ENCODE measurements around the gene ITIH1.

Gene ITIH1

DNA sequence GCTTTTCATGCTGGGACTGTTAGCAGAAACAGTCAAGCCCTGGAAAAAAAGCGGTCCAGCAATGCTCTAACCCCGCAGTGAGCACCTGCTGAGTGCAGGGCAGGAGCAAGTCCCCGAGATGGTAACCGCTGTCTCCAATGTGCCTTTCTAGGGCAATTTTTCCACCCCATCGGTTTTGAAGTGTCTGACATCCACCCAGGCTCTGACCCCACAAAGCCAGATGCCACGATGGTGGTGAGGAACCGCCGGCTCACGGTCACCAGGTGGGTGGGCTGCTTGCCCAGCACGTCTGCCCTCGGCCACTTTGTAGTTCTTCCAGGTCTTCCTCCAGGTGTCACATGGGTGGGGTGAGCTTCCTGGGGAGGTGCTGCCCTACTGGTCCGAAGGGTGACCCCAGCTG is 14.0 kb downstream of the ITIH1 start:
- Histone ChIP-seq H3K9ac (peak overlapping the region in 6 of 11 experiments; percentile 3 to 79 (median 64); a peak in 6 of 22 replicates), H3K27me3 (peaks cover 0 to 4% (median 0%) of the 10 kb centered on the region in 11 experiments; a peak in 2 of 22 replicates), H3K4me1 (peaks cover 30 to 82% (median 75%) of the 10 kb centered on the region in 10 experiments), H3K4me2 (peak overlapping the region in 9 of 11 experiments; percentile 29 to 98 (median 88); a peak in 18 of 22 replicates), H3K9me3 (replicated peaks in 1 of 11) (no peaks in the 10 kb centered on the region), H3K27ac (peak overlapping the region in 4 of 11 experiments; percentile 83 to 89 (median 87); a peak in 8 of 22 replicates), H4K20me1 (no peaks in the 10 kb centered on the region), H3K36me3 (no peaks in the 10 kb centered on the region), H3K4me3 (no peak overlapping the region)
- TF ChIP-seq Cebpa-rat (IDR thresholded peaks at IDR 0.05) = no peak

DNA sequence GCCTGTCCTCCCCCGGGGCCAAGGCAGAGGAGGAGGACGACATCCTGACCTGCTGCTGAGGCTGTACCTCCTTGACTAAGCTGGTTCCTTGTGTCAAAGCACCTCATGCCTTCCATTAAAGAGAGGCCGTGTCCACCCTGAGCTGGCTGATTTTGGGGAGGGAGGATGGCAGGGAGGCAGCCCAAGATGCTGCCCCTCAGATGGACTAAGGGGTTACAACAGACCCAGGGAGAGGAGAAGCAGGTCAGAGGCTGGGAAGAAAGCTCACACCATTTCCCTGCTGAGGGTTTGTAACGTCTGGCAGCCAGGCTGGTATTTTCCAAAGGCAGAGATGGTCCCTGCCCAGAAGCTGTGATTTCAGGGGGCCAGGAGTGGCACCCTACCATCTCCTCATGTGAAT is 14.5 kb downstream of the ITIH1 start:
- Histone ChIP-seq H4K20me1 (no peaks in the 10 kb centered on the region), H3K9ac (peak overlapping the region in 5 of 11 experiments; percentile 60 to 79 (median 75); a peak in 10 of 22 replicates), H3K27me3 (peaks cover 0 to 4% (median 0%) of the 10 kb centered on the region in 11 experiments; a peak in 2 of 22 replicates), H3K9me3 (replicated peaks in 1 of 11) (no peaks in the 10 kb centered on the region), H3K4me1 (peaks cover 30 to 88% (median 77%) of the 10 kb centered on the region in 10 experiments), H3K4me3 (no peak overlapping the region), H3K4me2 (peak overlapping the region in 10 of 11 experiments; percentile 64 to 98 (median 86); a peak in 19 of 22 replicates), H3K27ac (peak overlapping the region in 6 of 11 experiments; percentile 76 to 89 (median 84); a peak in 13 of 22 replicates), H3K36me3 (no peaks in the 10 kb centered on the region)
- TF ChIP-seq Cebpa-rat (IDR thresholded peaks at IDR 0.05) = no peak

DNA sequence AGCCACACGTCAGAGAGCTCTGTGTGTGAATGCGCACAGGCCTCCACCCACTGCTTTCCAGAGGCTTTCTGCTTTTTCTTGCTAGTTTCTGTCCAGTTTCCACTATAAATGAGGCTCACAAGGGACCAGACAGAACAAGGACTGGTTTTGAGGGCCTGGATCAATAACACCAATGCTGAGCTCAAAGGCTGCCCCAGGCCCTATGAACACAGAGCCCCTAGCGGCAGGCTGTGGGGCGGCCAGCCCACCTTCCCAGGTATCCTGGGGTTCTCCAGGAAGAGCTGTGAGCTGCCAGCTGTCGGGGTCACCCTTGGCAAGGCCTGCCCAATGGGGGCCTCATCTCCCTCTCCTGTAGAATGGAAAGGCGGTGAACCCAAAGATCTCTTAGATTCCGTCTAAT is 15.0 kb downstream of the ITIH1 start:
- Histone ChIP-seq H3K4me1 (peaks cover 30 to 93% (median 78%) of the 10 kb centered on the region in 10 experiments), H3K9me3 (replicated peaks in 1 of 11) (no peaks in the 10 kb centered on the region), H3K27ac (peak overlapping the region in 9 of 11 experiments; percentile 66 to 89 (median 78); a peak in 17 of 22 replicates), H3K4me3 (no peak overlapping the region), H3K27me3 (peaks cover 0 to 4% (median 0%) of the 10 kb centered on the region in 11 experiments; a peak in 2 of 22 replicates), H4K20me1 (no peaks in the 10 kb centered on the region), H3K36me3 (no peaks in the 10 kb centered on the region), H3K4me2 (peak overlapping the region; percentile 64 to 98 (median 85)), H3K9ac (peak overlapping the region in 7 of 11 experiments; percentile 50 to 79 (median 69); a peak in 11 of 22 replicates)
- TF ChIP-seq Cebpa-rat (IDR thresholded peaks at IDR 0.05) = no peak

DNA sequence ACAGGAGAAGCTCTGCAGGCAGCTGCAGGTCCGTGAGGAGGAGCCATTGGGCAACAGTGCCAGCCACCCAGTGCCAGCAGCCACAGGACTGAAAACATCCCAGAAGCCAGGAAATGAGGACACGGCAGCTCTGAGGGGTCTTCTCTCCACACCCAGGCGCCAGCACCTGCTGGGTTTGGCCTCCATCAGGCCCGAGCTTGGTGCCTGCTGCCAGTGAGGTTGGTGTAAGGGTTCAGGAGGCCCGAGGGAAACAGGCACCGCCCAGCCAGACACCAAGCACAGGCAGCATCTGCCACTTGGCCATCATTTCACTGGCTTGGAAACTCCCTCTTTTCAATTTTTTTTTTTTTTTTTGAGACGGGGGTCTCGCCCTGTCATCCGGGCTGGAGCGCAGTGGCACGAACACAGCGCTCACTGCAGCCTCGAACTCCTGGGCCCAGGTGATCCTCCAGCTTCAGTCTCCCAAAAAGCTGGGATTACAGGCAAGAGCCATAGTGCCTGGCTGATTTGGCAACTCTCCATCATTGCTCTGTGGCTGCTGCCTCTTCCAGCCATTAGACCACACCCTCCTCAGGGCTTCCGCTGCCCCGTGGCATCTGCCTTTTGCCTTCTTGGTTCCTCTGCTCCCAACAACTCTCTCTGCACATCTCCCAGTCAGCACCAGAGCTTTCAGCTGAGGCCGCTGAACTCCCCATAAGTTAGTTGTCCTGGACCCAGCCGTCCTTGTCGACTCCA is 15.7 kb downstream of the ITIH1 start:
- H3K27ac ChIP-seq = peak overlapping the region in 9 of 11 experiments; percentile 66 to 89 (median 78); a peak in 18 of 22 replicates
- peak in 2 of 11 experiments; percentile 29 to 37; a peak in 1 of 22 replicates for TF ChIP-seq Cebpa-rat (IDR thresholded peaks at IDR 0.05)

DNA sequence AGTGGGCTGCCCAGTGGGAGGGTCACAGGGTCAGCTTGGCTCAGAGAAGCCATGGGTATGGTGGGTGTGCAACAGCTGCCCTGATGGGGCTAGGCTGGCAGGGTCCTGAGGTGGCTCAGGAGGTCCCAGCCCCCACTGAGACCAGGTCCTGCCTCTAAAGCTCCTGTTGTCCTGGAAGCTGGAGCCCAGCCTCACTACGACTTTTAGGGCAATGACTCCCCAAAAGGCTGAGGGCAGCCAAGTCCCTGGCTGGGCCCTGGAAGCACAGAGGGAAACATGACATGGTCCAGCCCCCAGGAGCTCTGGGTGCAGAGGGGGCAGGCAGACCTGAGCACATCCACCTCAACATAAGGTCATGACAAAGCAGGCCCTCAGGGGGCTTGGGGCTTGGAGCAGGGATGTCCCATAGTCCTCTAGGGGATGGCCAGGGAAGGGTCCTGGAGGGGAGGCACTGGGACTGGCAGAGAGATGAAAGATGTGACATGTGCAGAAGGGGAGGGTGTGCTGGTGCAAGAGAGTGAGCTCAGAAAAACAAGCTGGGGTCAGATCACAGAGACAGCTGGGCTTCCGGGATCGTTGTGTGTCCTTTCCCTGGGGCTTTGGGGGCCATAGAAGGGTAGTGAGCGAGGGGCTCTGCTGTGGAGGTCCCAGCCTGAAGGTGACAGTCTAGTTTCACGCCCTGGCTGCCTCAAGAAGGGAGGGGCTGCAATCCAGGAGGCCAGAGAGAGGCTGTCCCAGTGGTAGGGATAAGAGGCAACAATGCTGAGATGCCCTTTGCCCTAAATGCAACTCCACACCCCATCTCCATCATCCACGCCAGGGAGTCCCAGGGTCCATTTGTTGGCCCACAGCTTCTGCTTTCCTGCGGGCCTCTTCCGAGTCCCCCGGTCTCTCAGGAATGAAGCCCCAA is 16.6 kb downstream of the ITIH1 start:
- peaks cover 0 to 4% (median 0%) of the 10 kb centered on the region in 11 experiments; a peak in 2 of 22 replicates for H3K27me3 ChIP-seq
- H3K4me1 ChIP-seq = peaks cover 30 to 100% (median 88%) of the 10 kb centered on the region in 10 experiments
- H3K27ac ChIP-seq = peak overlapping the region in 9 of 11 experiments; percentile 66 to 89 (median 78); a peak in 18 of 22 replicates
- no peaks in the 10 kb centered on the region for H3K36me3 ChIP-seq
- H3K9me3 ChIP-seq (replicated peaks in 1 of 11) = no peaks in the 10 kb centered on the region
- peak overlapping the region in 9 of 11 experiments; percentile 2 to 79 (median 60); a peak in 16 of 22 replicates for H3K9ac ChIP-seq
- H4K20me1 ChIP-seq = no peaks in the 10 kb centered on the region
- TF ChIP-seq Cebpa-rat (IDR thresholded peaks at IDR 0.05) = no peak
- peak overlapping the region; percentile 64 to 98 (median 85) for H3K4me2 ChIP-seq
- peak overlapping the region in 1 of 10 experiments; percentile 24; a peak in 2 of 20 replicates for H3K4me3 ChIP-seq

More for the DNA sequence above, 15.7 kb downstream of the ITIH1 start:
- no peaks in the 10 kb centered on the region for H4K20me1 ChIP-seq
- H3K4me3 ChIP-seq = peak overlapping the region in 1 of 10 experiments; percentile 24; a peak in 2 of 20 replicates
- H3K4me2 ChIP-seq = peak overlapping the region; percentile 64 to 98 (median 85)
- H3K9ac ChIP-seq = peak overlapping the region in 9 of 11 experiments; percentile 7 to 79 (median 60); a peak in 16 of 22 replicates
- H3K36me3 ChIP-seq = no peaks in the 10 kb centered on the region
- no peaks in the 10 kb centered on the region for H3K9me3 ChIP-seq (replicated peaks in 1 of 11)
- peaks cover 30 to 98% (median 83%) of the 10 kb centered on the region in 10 experiments for H3K4me1 ChIP-seq
- H3K27me3 ChIP-seq = peaks cover 0 to 4% (median 0%) of the 10 kb centered on the region in 11 experiments; a peak in 2 of 22 replicates

DNA sequence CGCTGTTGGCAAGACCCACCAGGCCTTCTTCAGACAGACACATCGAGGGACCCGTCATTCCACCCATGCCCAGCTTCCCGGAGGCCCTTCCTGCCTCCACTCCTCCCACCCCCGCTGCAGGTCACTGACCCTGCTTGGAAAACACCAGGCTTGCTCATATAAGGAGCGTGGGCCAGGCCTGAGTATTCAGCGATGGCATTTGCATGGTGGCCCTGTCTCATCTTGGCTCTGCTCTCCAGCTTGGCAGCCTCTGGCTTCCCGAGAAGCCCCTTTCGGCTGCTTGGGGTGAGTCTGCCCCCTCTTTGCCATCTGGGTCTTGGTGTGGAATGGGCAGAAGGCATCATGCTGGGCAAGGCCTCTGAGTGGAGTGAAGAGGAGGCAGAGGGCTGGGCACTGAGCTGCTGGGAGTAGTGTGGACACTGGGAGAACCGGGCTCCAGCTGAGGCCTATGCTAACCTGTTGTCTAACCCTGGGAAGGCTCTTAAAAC is 17.3 kb downstream of the ITIH1 start, which contains the start of gene ITIH3:
Gene ITIH3 (plus strand): TSS at position 185 of the 488 bp plus-strand sequence. CDS start 8 bp downstream, at position 193.
- H3K4me2 ChIP-seq = peak within 1 kb of the TSS; percentile 64 to 98 (median 85)
- peak within 1 kb of the TSS in 9 of 11 experiments; percentile 66 to 89 (median 78); a peak in 19 of 22 replicates for H3K27ac ChIP-seq
- peak within 1 kb of the TSS in 1 of 10 experiments; percentile 24; a peak in 2 of 20 replicates for H3K4me3 ChIP-seq
- H4K20me1 ChIP-seq = no peaks in the 10 kb centered on the region
- no peaks in the 10 kb centered on the region for H3K36me3 ChIP-seq
- H3K9ac ChIP-seq = peak within 1 kb of the TSS in 9 of 11 experiments; percentile 2 to 79 (median 60); a peak in 16 of 22 replicates
- peaks cover 30 to 100% (median 85%) of the 10 kb centered on the region in 10 experiments for H3K4me1 ChIP-seq
- H3K9me3 ChIP-seq (replicated peaks in 1 of 11) = no peaks in the 10 kb centered on the region
- TF ChIP-seq Cebpa-rat (IDR thresholded peaks at IDR 0.05) = no peak
- peaks cover 0 to 4% (median 0%) of the 10 kb centered on the region in 11 experiments; a peak in 2 of 22 replicates for H3K27me3 ChIP-seq

DNA sequence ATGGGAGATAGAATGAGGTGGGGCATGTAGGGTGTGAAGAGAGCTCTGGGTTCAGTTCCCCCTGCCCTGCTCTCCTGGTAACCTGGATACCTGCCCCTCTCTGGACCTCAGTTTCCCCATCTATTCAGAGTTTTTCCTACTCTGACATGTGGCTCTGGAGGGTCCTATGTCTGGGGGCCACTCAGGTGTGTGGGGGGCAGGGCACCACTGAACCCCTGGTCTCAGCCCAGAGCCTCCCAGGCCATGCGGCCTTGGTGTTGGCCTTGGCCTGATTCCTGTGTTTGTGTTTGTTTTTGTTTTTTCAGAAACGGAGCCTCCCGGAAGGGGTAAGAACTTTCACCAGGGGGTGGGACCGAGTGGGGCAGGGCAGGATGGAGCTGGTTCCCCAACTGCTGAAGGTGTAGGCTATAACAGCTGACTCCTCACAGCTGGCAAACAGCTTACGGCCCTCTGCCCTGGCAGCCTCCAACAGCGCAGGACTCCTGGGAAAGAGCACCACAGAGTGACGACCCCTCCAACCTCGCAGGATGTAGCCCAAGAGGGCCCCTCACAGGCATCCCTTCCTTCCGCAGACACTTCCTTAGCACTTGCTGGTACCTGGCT is 18.0 kb downstream of the ITIH1 start:
- Histone ChIP-seq H3K36me3 (no peaks in the 10 kb centered on the region), H3K4me1 (peaks cover 30 to 100% (median 81%) of the 10 kb centered on the region in 10 experiments), H3K27ac (peak overlapping the region in 9 of 11 experiments; percentile 66 to 89 (median 78); a peak in 19 of 22 replicates), H3K27me3 (peaks cover 0 to 4% (median 0%) of the 10 kb centered on the region in 11 experiments; a peak in 2 of 22 replicates), H3K9ac (peak overlapping the region in 7 of 11 experiments; percentile 4 to 79 (median 69); a peak in 10 of 22 replicates), H4K20me1 (no peaks in the 10 kb centered on the region), H3K4me2 (peak overlapping the region; percentile 8 to 98 (median 85); a peak in 20 of 22 replicates), H3K4me3 (no peak overlapping the region), H3K9me3 (replicated peaks in 1 of 11) (no peaks in the 10 kb centered on the region)
- TF ChIP-seq Cebpa-rat (IDR thresholded peaks at IDR 0.05) = no peak
